Astrocyte of the spinal cord (primary cell): ENCODE measurements around the gene NLRP5.
"Not testable (repeated sequence)": the region's sequence is repeated elsewhere in the genome, so short reads cannot be mapped to it uniquely, and the experiment has no call there.

Experiments
- DNase-seq: peaks from one replicate; pipeline ENCODE4 v3.0.0; 2011; ENCODE audit warnings: low read depth, low spot score
- H3K4me3 ChIP-seq: 2 replicates; pipeline ENCODE4 v1.5.1; 2011; ENCODE audit warnings: low read depth, mild to moderate bottlenecking, low read length, moderate library complexity
- in situ Hi-C: cut with HindIII; loops from 2 replicates; pipeline ENCODE4 v1.10.0; 2017; ENCODE audit warnings: low sequenced_read_pairs
- TF ChIP-seq, protein P1 (sequence below): IDR thresholded peaks from 2 replicates; pipeline ENCODE4 v1.5.1; 2012; ENCODE audit warnings: low read depth, mild to moderate bottlenecking, low read length, inconsistent platforms

Gene NLRP5

GRCh38 chr19:56097306-56097705, 110.7 kb downstream of the NLRP5 start:
- H3K4me3 ChIP-seq = no peak overlapping the region
- TF ChIP-seq, protein P1, sequence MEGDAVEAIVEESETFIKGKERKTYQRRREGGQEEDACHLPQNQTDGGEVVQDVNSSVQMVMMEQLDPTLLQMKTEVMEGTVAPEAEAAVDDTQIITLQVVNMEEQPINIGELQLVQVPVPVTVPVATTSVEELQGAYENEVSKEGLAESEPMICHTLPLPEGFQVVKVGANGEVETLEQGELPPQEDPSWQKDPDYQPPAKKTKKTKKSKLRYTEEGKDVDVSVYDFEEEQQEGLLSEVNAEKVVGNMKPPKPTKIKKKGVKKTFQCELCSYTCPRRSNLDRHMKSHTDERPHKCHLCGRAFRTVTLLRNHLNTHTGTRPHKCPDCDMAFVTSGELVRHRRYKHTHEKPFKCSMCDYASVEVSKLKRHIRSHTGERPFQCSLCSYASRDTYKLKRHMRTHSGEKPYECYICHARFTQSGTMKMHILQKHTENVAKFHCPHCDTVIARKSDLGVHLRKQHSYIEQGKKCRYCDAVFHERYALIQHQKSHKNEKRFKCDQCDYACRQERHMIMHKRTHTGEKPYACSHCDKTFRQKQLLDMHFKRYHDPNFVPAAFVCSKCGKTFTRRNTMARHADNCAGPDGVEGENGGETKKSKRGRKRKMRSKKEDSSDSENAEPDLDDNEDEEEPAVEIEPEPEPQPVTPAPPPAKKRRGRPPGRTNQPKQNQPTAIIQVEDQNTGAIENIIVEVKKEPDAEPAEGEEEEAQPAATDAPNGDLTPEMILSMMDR = no peak
- in situ Hi-C loops = no loop called here
- no peak for DNase-seq

GRCh38 chr19:56097776-56098175, 111.2 kb downstream of the NLRP5 start:
- no peak for DNase-seq
- in situ Hi-C loops = no loop called here
- TF ChIP-seq, protein P1 = no peak
- H3K4me3 ChIP-seq = no peak overlapping the region

- in situ Hi-C loops, H3K4me3 ChIP-seq: not testable (repeated sequence)
Measured at GRCh38 chr19:56098237-56098636, 111.7 kb downstream of the NLRP5 start.

DNA sequence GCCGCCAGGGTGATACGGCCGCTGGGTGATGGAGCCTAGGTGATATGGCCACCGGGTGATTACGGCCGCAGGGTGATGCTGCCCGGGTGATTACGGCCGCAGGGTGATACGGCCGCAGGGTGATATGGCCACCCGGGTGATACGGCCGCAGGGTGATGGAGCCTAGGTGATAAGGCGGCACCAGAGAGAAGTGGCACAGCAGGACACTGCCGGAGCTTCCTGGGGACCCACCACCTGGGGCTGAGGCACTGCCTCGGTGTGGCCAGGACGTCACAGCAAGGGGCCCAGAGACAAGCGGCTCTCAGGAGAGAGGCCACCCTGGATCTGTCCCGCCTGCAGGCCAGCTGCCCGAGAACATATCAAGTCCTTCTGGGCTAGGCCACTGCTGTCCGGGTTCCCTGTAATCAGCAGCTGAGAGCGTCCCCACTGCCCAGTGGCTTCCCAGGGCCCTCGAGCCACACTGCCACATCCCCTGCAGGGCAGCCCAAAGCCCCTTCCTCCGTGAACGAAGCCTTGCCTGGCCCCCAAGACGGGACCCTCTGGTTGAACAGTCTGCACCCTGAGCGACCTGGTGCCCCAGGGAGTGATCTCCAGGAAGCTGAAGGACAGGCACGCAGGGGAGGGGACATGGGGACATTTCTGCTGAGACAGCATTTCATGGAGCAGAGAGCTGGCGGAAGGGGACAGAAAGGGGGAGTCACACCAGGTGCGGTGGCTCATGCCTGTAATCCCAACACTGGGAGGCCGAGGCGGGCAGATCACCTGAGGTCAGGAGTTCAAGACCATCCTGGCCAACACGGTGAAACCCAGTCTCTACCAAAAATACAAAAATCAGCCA, 112.4 kb downstream of the NLRP5 start:
- no peak overlapping the region for H3K4me3 ChIP-seq
- in situ Hi-C loops = no loop called here
- TF ChIP-seq, protein P1 = no peak
- DNase-seq = no peak

More at GRCh38 chr19:56098237-56098636, 111.7 kb downstream of the NLRP5 start:
- not testable (repeated sequence) for DNase-seq

DNA sequence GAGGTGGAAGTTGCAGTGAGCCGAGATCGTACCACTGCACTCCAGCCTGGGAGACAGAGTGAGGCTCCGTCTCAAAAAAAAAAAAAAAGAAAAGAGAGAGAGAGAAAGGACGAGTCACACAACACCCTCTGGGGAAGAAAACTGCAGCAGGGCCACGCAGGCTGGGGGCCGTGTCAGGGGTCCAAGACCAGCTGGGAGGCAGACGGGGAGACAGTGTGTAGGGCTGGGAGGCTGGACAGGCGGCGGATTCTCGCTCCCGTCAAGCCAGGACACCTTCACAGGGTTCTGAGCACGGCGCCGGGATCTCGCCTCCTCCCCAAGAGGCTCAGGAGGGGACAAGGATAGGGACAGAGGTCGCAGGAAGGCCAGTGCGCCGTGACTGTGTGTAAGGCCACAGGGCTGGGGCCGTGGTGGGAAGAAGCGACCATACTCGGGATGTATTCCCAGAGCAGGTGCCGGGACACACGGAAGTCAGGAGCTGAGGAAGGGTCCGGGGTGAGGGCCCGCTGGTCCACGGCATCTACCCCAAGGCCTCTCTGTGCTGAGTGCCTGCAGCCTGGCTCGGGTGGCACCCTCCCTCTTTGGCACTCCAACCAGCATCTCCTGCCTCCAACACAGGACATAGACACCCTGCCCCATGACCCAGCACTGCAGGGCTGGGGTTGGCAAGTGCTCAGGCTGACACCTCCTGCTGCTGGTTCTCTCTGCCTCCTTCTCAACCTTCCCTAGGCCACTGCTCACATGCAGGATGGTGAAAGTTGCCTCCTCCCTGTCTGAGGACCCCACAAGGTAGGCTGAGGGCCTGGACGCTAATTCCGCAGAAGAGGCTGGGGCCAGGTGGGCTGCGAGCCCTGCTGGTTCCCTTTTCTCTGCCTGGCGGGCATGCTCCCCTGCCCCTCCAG, 113.3 kb downstream of the NLRP5 start:
- TF ChIP-seq, protein P1 = no peak
- in situ Hi-C loops = no loop called here
- DNase-seq = no peak
- H3K4me3 ChIP-seq = no peak overlapping the region

DNA sequence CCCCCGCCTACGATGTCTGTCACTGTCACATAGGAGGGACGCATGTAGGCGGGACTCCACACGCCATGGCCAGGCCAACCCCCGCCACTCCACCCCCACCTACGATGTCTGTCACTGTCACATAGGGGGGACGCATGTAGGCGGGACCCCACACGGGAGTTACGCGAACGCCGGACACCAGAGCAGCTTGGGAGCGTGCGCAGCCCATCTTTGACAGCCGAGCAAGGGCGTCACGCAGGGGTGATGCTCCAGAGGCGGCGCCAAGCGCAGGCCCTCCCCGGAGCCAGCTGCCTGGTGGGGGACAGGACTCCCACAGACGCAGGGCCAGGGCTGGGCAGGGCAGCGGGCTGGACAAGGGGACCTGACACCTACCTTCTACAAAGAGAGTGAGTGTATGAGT, 114.5 kb downstream of the NLRP5 start:
- TF ChIP-seq, protein P1 = no peak
- no peak for DNase-seq
- no peak overlapping the region for H3K4me3 ChIP-seq
- in situ Hi-C loops = no loop called here
